IPS-20b (cell line): ENCODE measurements around the gene MSRB1.

Experiments used
- H3K27ac ChIP-seq: one replicate; pipeline ENCODE4 v1.5.1; 2013; ENCODE audit warnings: low read length
- H3K27me3 ChIP-seq: 2 replicates; pipeline ENCODE4 v1.6.1; 2013; ENCODE audit warnings: mild to moderate bottlenecking, low read length, inconsistent platforms; ENCODE audit not compliant: insufficient read depth
- H3K36me3 ChIP-seq: 2 replicates; pipeline ENCODE4 v1.6.1; 2013; ENCODE audit warnings: low read depth, mild to moderate bottlenecking, inconsistent platforms, low read length, moderate library complexity; ENCODE audit not compliant: insufficient read depth
- H3K4me1 ChIP-seq: 2 replicates; pipeline ENCODE4 v1.6.1; 2013; ENCODE audit warnings: mild to moderate bottlenecking, control low read depth, inconsistent platforms, low read length, moderate library complexity; ENCODE audit not compliant: insufficient read depth
- H3K4me3 ChIP-seq: 2 replicates; pipeline ENCODE4 v1.5.1; 2013; ENCODE audit warnings: mild to moderate bottlenecking, low read length, inconsistent platforms
- H3K9ac ChIP-seq: 2 replicates; pipeline ENCODE4 v1.6.1; 2013; ENCODE audit warnings: low read depth, mild to moderate bottlenecking, inconsistent platforms, low read length, moderate library complexity
- H3K9me3 ChIP-seq: 2 replicates; pipeline ENCODE4 v1.6.1; 2013; ENCODE audit warnings: mild to moderate bottlenecking, low read depth, low read length, inconsistent platforms; ENCODE audit not compliant: insufficient read depth

Gene MSRB1

GRCh38 chr16:1984347-1985225 lies 41.6 kb upstream of the MSRB1 start:
- Histone ChIP-seq H3K36me3 (peaks cover 22% of the 10 kb centered on the region), H3K27ac (no peak overlapping the region), H3K4me3 (peak overlapping the region; percentile 91), H3K27me3 (peaks cover 56% of the 10 kb centered on the region), H3K9me3 (no peaks in the 10 kb centered on the region), H3K9ac (peak overlapping the region; percentile 90), H3K4me1 (peaks cover 15% of the 10 kb centered on the region; the same call in 1 of the 2 replicates)

- no peaks in the 10 kb centered on the region for H3K9me3 ChIP-seq
- H3K27ac ChIP-seq: no peak within 1 kb of the TSS
- peak within 1 kb of the TSS; percentile 91 for H3K4me3 ChIP-seq
- H3K9ac ChIP-seq: peak within 1 kb of the TSS; percentile 90
- peaks cover 56% of the 10 kb centered on the region for H3K27me3 ChIP-seq
- H3K4me1 ChIP-seq: peaks cover 9% of the 10 kb centered on the region; the same call in 1 of the 2 replicates
- H3K36me3 ChIP-seq: peaks cover 22% of the 10 kb centered on the region
Measured at GRCh38 chr16:1983544-1984346, 40.7 kb upstream of the MSRB1 start, which contains the start of gene GFER. TSS of gene GFER (plus strand) at chr16:1984193. CDS start at chr16:1984219, 26 bp downstream.

- Histone ChIP-seq H3K27ac (no peak overlapping the region), H3K27me3 (peaks cover 52% of the 10 kb centered on the region), H3K36me3 (peaks cover 22% of the 10 kb centered on the region), H3K9ac (peak overlapping the region; percentile 33; the same call in 1 of the 2 replicates), H3K4me3 (peak overlapping the region; percentile 91), H3K9me3 (no peaks in the 10 kb centered on the region), H3K4me1 (peaks cover 9% of the 10 kb centered on the region; the same call in 1 of the 2 replicates)
Measured at GRCh38 chr16:1982991-1983543, 40.1 kb upstream of the MSRB1 start.

- Histone ChIP-seq H3K27me3 (peaks cover 49% of the 10 kb centered on the region), H3K9ac (no peak overlapping the region), H3K4me3 (no peak overlapping the region), H3K4me1 (peaks cover 9% of the 10 kb centered on the region; the same call in 1 of the 2 replicates), H3K9me3 (no peaks in the 10 kb centered on the region), H3K27ac (no peak overlapping the region), H3K36me3 (peaks cover 28% of the 10 kb centered on the region)
Measured at GRCh38 chr16:1982013-1982433, 39.0 kb upstream of the MSRB1 start.

- Histone ChIP-seq H3K4me1 (peaks cover 9% of the 10 kb centered on the region; the same call in 1 of the 2 replicates), H3K9ac (no peak within 1 kb of the TSS), H3K36me3 (peaks cover 28% of the 10 kb centered on the region), H3K9me3 (no peaks in the 10 kb centered on the region), H3K27me3 (peaks cover 49% of the 10 kb centered on the region), H3K27ac (no peak within 1 kb of the TSS), H3K4me3 (no peak within 1 kb of the TSS)
Measured at GRCh38 chr16:1981398-1981836, 38.4 kb upstream of the MSRB1 start, which contains the start of gene NOXO1. TSS of gene NOXO1 (minus strand) at chr16:1981469. CDS start at chr16:1981179, 290 bp downstream.

GRCh38 chr16:1980770-1981087 lies 37.7 kb upstream of the MSRB1 start:
- Histone ChIP-seq H3K27me3 (peaks cover 49% of the 10 kb centered on the region), H3K36me3 (peaks cover 28% of the 10 kb centered on the region), H3K27ac (no peak overlapping the region), H3K9me3 (no peaks in the 10 kb centered on the region), H3K4me3 (no peak overlapping the region), H3K4me1 (peaks cover 9% of the 10 kb centered on the region; the same call in 1 of the 2 replicates), H3K9ac (no peak overlapping the region)

- H3K27ac ChIP-seq: no peak overlapping the region
- H3K36me3 ChIP-seq: peaks cover 28% of the 10 kb centered on the region
- H3K9me3 ChIP-seq: no peaks in the 10 kb centered on the region
- peak overlapping the region; percentile 56; the same call in 1 of the 2 replicates for H3K4me3 ChIP-seq
- H3K27me3 ChIP-seq: peaks cover 49% of the 10 kb centered on the region
- peaks cover 9% of the 10 kb centered on the region; the same call in 1 of the 2 replicates for H3K4me1 ChIP-seq
- H3K9ac ChIP-seq: peak overlapping the region; percentile 61; the same call in 1 of the 2 replicates
Measured at GRCh38 chr16:1980030-1980769, 37.2 kb upstream of the MSRB1 start.

GRCh38 chr16:1979271-1980029 lies 36.5 kb upstream of the MSRB1 start:
- Histone ChIP-seq H3K9me3 (no peaks in the 10 kb centered on the region), H3K27me3 (peaks cover 49% of the 10 kb centered on the region), H3K4me3 (peak overlapping the region; percentile 56; the same call in 1 of the 2 replicates), H3K4me1 (peaks cover 5% of the 10 kb centered on the region; the same call in 1 of the 2 replicates), H3K9ac (peak overlapping the region; percentile 61), H3K36me3 (peaks cover 33% of the 10 kb centered on the region), H3K27ac (no peak overlapping the region)

GRCh38 chr16:1978476-1979120 lies 35.6 kb upstream of the MSRB1 start:
- no peaks in the 10 kb centered on the region for H3K9me3 ChIP-seq
- peaks cover 5% of the 10 kb centered on the region; the same call in 1 of the 2 replicates for H3K4me1 ChIP-seq
- peak overlapping the region; percentile 56; the same call in 1 of the 2 replicates for H3K4me3 ChIP-seq
- no peak overlapping the region for H3K27ac ChIP-seq
- peaks cover 36% of the 10 kb centered on the region for H3K36me3 ChIP-seq
- H3K9ac ChIP-seq: no peak overlapping the region; the same call in 1 of the 2 replicates
- H3K27me3 ChIP-seq: peaks cover 49% of the 10 kb centered on the region

GRCh38 chr16:1977875-1978268 lies 34.9 kb upstream of the MSRB1 start:
- H3K27me3 ChIP-seq: peaks cover 44% of the 10 kb centered on the region
- peaks cover 5% of the 10 kb centered on the region; the same call in 1 of the 2 replicates for H3K4me1 ChIP-seq
- H3K9ac ChIP-seq: no peak overlapping the region
- H3K36me3 ChIP-seq: peaks cover 36% of the 10 kb centered on the region
- no peak overlapping the region for H3K27ac ChIP-seq
- no peak overlapping the region for H3K4me3 ChIP-seq
- no peaks in the 10 kb centered on the region for H3K9me3 ChIP-seq
